Ovary (tissue), 3 donors: ENCODE data around the gene RPTOR.

Experiments
- EP300 ChIP-seq: sonication (generic); formaldehyde crosslinking; IDR thresholded peaks from one replicate; pipeline ENCODE4 v1.6.1; 2017; ENCODE audit warnings: antibody characterized with exemption
- TF ChIP-seq, protein P1 (sequence below), 3 donors: fragments of 450-650 bp in 2 of 3; fragments of 200-600 bp in 1 of 3; IDR thresholded peaks; one replicate each; pipeline versions ENCODE4 v1.5.1 to v1.8.0; 2016 to 2022; ENCODE audit warnings: antibody characterized with exemption in 3 of 3, mild to moderate bottlenecking in 1 of 3
- donor health status: DM: no; HTN: no; CAD: no.

DNA sequence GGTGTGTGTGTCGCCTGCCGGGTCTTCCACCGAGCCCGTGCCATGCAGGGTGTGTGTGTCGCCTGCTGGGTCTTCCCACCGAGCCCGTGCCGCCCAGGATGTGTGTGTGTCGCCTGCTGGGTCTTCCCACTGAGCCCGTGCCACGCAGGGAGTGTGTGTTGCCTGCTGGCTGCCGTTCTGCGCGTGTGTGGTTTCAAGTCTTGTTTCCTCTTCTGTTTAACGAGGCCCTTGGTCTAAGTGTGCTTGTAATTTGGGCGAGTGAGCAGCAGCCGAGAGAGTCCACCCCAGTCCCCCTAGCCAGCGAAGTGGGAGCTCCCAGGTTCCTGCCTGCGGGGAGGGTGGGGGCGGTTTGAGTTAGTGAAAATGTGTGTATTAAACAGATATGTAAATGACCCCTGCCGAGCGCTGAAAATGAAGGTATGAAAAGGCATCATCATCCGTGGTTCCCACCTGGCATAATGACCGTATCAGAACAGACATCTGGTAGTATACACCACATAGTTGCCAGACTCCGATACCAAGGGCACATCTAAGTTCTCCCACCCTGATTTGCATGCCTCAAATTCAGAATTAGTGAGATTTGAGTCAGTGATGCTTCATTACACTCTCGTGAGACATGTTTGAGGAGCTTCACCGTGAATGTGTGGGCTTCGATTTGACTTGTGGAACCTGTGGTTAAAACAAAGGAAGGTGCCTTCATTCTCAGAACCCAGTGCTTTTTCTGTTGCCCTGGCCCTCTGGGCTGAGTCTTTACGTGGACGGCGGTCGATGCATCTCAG, 332.5 kb downstream of the RPTOR start:
- TF ChIP-seq, protein P1, sequence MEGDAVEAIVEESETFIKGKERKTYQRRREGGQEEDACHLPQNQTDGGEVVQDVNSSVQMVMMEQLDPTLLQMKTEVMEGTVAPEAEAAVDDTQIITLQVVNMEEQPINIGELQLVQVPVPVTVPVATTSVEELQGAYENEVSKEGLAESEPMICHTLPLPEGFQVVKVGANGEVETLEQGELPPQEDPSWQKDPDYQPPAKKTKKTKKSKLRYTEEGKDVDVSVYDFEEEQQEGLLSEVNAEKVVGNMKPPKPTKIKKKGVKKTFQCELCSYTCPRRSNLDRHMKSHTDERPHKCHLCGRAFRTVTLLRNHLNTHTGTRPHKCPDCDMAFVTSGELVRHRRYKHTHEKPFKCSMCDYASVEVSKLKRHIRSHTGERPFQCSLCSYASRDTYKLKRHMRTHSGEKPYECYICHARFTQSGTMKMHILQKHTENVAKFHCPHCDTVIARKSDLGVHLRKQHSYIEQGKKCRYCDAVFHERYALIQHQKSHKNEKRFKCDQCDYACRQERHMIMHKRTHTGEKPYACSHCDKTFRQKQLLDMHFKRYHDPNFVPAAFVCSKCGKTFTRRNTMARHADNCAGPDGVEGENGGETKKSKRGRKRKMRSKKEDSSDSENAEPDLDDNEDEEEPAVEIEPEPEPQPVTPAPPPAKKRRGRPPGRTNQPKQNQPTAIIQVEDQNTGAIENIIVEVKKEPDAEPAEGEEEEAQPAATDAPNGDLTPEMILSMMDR (IDR thresholded peaks at IDR 0.05): no peak
- no peak for TF ChIP-seq EP300
